Subcutaneous adipose tissue (tissue), 4 donors: Measurements from ENCODE around the gene P2RX5. TPM values are rescaled to one million over a fixed set of nuclear protein-coding genes. Genes with fewer than 3 reads are reported as not detected.

Experiments
- CTCF ChIP-seq: fragments of 450-650 bp; IDR thresholded peaks from one replicate; pipeline ENCODE4 v1.5.1; 2016; ENCODE audit warnings: low read depth, mild to moderate bottlenecking, control low read depth, antibody characterized with exemption, moderate library complexity
- total RNA-seq, 4 donors: library from RNA; depleted of rRNA; stranded (reverse); fragments of >200 nt; gene quantifications; one replicate each; pipeline ENCODE4 v1.1.0, GENCODE V29; 2016

The P2RX5 gene
- total RNA-seq, 4 donors from 2014 or later: 0.68 TPM; not detected in 3

DNA sequence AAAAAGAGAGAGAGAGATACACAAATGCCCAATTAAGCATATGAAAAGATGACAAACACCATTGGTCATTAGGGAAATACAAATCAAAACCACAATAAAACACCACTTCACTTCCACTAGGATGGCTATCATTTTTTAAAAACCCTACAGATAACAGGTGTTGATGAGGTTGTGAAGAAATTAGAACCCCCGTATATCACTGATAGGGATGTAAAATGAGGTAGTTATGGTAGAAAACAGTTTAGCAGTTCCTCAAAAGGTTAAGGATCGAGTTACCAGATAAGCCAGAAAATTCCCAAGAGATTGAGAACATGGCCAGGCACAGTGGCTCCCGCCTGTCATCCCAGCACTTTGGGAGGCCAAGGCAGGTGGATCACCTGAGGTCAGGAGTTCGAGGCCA lies 2.8 kb downstream of the P2RX5 start:
- no peak for TF ChIP-seq CTCF

DNA sequence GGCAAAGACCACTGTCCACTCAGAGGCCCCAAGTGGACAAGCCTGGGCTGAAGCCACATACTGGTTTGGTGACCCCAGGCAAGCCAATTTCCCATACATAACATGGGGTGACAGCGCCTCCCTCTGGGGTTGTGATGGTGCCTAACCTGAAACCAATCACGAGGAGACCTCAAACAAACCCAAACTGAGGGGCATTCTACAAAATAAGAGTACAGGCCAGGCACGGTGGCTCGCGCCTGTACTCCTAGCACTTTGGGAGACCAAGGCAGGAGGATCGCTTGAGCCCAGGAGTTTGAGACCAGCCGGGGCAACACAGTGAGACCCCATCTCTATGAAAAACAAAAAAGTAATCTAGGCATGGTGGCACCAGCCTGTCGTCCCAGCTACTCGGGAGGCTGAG lies 3.6 kb downstream of the P2RX5 start:
- TF ChIP-seq CTCF: no peak

- TF ChIP-seq CTCF: no peak
Observed at GRCh38 chr17:3691617-3692067, 4.3 kb downstream of the P2RX5 start.

- no peak for TF ChIP-seq CTCF
Observed at GRCh38 chr17:3690094-3690715, 5.8 kb downstream of the P2RX5 start.

- TF ChIP-seq CTCF: no peak
Observed at GRCh38 chr17:3689262-3690093, 6.5 kb downstream of the P2RX5 start.

DNA sequence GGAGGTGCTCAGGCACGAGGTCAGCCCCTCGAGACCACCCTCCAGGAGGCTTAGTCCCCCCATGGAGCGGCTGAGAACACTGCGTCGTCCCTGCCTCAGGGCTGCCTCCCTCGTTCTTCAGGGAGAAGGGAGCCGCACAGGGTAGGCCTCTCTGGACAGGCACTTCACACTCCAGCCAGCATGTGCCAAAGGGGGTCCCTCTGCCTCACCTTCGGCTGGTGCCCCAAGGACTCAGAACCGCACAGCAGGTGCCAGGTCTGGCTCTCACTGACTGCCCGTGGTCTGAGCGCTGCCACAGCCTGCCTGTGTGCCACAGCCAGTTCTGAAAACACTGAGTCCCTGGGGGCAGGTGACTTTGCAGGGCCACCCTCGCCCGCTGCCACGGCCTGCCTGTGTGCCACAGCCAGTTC lies 7.1 kb downstream of the P2RX5 start:
- TF ChIP-seq CTCF: no peak

GRCh38 chr17:3688027-3688553 lies 7.9 kb downstream of the P2RX5 start:
- TF ChIP-seq CTCF: no peak
